PC-3 (cell line): ENCODE data around the gene IQCE. TPM values are rescaled to one million over a fixed set of nuclear protein-coding genes. Genes with fewer than 3 reads are reported as not detected.

Experiments used
- ATAC-seq: fragments of 200-7000 bp; cut with Tn5 transposase; 2 replicates; pipeline ENCODE4 v1.9.1; 2020; ENCODE audit warnings: mild to moderate bottlenecking, moderate library complexity
- BruUV-seq: library from RNA; stranded (reverse); fragments of 400-500 nt; replicated peaks from 2 replicates; lab custom pipeline; 2021; lab: Mats Ljungman, UMichigan
- CTCF ChIA-PET: fragments of 300-600 bp; sonication (Branson Sonifier 250); formaldehyde crosslinking; loops from one replicate; lab custom pipeline; 2022; ENCODE audit warnings: antibody characterized with exemption; lab: Charles Lee
- POLR2A ChIA-PET: fragments of 300-600 bp; sonication (Branson Sonifier 250); formaldehyde crosslinking; loops from one replicate; lab custom pipeline; 2022; ENCODE audit warnings: antibody characterized with exemption; ENCODE audit not compliant: unreplicated experiment; lab: Charles Lee
- DNase-seq: peaks from one replicate; pipeline ENCODE4 v3.0.0-alpha.2; 2015
- H2AFZ ChIP-seq: fragments of 300-600 bp; sonication (generic); 2 replicates; pipeline ENCODE4 v1.6.0; 2016; ENCODE audit warnings: antibody characterized with exemption, low read length
- H3F3A ChIP-seq: fragments of 300-600 bp; sonication (generic); one replicate; pipeline ENCODE4 v1.6.0; 2017; ENCODE audit warnings: antibody characterized with exemption, low read length, control low read depth, mild to moderate bottlenecking; ENCODE audit not compliant: unreplicated experiment
- H3K27ac ChIP-seq: fragments of 300-600 bp; sonication (generic); 2 replicates; pipeline ENCODE4 v1.5.1; 2016; ENCODE audit warnings: mild to moderate bottlenecking, low read length
- H3K27me3 ChIP-seq: fragments of 300-600 bp; sonication (generic); 2 replicates; pipeline ENCODE4 v1.6.1; 2016; ENCODE audit warnings: low read length, mixed read lengths
- H3K36me3 ChIP-seq: fragments of 300-600 bp; sonication (generic); 2 replicates; pipeline ENCODE4 v1.6.1; 2016; ENCODE audit warnings: low read depth, mixed run types, low read length, mixed read lengths
- H3K4me1 ChIP-seq: fragments of 300-600 bp; sonication (generic); 2 replicates; pipeline ENCODE4 v1.5.1; 2016; ENCODE audit warnings: low read length; ENCODE audit not compliant: insufficient read depth
- H3K4me2 ChIP-seq: fragments of 300-600 bp; sonication (generic); 2 replicates; pipeline ENCODE4 v1.6.0; 2016; ENCODE audit warnings: low read length
- H3K4me3 ChIP-seq: fragments of 300-600 bp; sonication (generic); 2 replicates; pipeline ENCODE4 v1.5.1; 2016; ENCODE audit warnings: mild to moderate bottlenecking, low read length, mixed read lengths
- H3K79me2 ChIP-seq: fragments of 300-600 bp; sonication (generic); 2 replicates; pipeline ENCODE4 v1.6.1; 2017; ENCODE audit warnings: low read length, mixed read lengths
- H3K9ac ChIP-seq: fragments of 300-600 bp; sonication (generic); 2 replicates; pipeline ENCODE4 v1.6.0; 2016; ENCODE audit warnings: mild to moderate bottlenecking, low read length
- H3K9me2 ChIP-seq: fragments of 300-600 bp; sonication (generic); replicated peaks from 2 replicates; pipeline ENCODE4 v1.6.1; 2016; ENCODE audit warnings: mixed run types, low read length, mixed read lengths
- H3K9me3 ChIP-seq: fragments of 300-600 bp; sonication (generic); 2 replicates; pipeline ENCODE4 v1.6.1; 2016; ENCODE audit warnings: low read length, mixed read lengths
- H4K20me1 ChIP-seq: fragments of 300-600 bp; sonication (generic); 2 replicates; pipeline ENCODE4 v1.6.1; 2016; ENCODE audit warnings: low read length, mixed read lengths
- EZH2 ChIP-seq: fragments of 300-600 bp; sonication (generic); IDR thresholded peaks from one replicate; pipeline ENCODE4 v1.6.1; 2017; ENCODE audit warnings: antibody characterized with exemption, mild to moderate bottlenecking, low read length; ENCODE audit not compliant: unreplicated experiment
- EZH2phosphoT487 ChIP-seq: fragments of 300-600 bp; sonication (generic); IDR thresholded peaks from 2 replicates; pipeline ENCODE4 v1.6.1; 2018; ENCODE audit warnings: mild to moderate bottlenecking, antibody characterized with exemption, low read length, borderline replicate concordance
- intact Hi-C: fragments of 100-400 bp; cut with micrococcal nuclease; formaldehyde crosslinking; loops from 2 replicates; pipeline ENCODE4 v1.9.0; 2023
- total RNA-seq: library from RNA; depleted of rRNA; stranded (reverse); fragments of >200 nt; gene quantifications from 2 replicates; pipeline ENCODE4 v1.2.3, GENCODE V29; 2014
- TF ChIP-seq, protein P1 (sequence below): fragments of 300-600 bp; sonication (generic); conservative IDR thresholded peaks from 2 replicates; pipeline ENCODE4 v1.5.1; 2017; ENCODE audit warnings: antibody characterized with exemption, low read depth, mild to moderate bottlenecking, low read length

The IQCE gene
- total RNA-seq, 1 experiment from 2014 or later = 9.7 TPM

DNA sequence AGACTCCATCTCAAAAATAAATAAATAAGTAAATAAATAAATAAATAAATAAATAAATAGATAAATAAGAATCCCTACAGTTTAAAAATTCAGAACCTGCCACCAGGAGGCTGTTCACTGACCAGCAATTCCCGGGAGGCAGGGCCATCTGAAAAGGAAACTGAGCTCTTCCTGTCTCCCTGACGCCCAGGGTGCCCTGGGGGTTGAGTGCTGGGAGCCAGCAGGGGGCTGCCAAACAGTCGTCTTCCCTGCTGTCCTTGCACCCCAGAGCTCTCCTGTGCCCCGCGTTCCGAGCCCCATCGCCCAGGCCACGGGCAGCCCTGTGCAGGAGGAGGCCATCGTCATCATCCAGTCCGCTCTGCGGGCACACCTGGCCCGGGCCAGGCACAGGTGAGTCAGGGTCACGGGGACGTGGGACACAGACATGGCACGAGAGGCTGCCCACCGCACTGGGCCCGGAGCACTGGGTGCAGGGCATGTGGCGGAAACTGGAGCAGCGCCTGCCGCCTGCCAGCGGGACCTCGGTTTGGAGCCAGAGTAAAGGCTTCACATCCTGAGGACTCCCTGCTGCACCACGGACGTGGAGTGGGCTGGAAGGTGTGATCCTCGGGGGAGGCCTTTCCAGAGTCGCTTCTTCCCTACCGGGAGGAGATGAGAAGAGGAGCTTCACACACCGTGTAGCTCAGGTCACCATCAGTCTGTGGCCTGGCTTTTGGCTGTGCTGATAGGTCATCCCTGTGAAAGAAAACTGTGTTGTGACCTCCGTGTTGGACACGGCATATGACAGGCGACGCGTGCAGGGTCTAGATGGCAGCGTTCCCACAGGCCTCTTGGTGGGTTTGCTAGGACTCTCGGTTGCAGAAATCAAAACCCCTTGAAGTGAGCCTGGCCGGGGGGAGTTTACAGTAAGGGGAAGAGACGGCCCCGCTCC lies 47.1 kb downstream of the IQCE start:
- POLR2A ChIA-PET = no interaction called here
- H4K20me1 ChIP-seq = no peaks in the 10 kb centered on the region
- no peak for DNase-seq
- CTCF ChIA-PET = interaction anchor here (0.5 kb wide), 1 partner anchor 25 kb away, joined by 4 read pairs; no protein-coding TSS in a partner anchor
- intact Hi-C loops = no loop called here
- no peaks in the 10 kb centered on the region for H3K9me2 ChIP-seq
- H3K4me1 ChIP-seq = peaks cover 12% of the 10 kb centered on the region
- no peak overlapping the region for H3K9ac ChIP-seq
- H3K36me3 ChIP-seq = no peaks in the 10 kb centered on the region
- ATAC-seq = no peak
- H2AFZ ChIP-seq = no peak overlapping the region
- H3F3A ChIP-seq = no peaks in the 10 kb centered on the region
- no peak overlapping the region for H3K4me3 ChIP-seq
- no peaks in the 10 kb centered on the region for H3K9me3 ChIP-seq
- no peak overlapping the region for H3K27ac ChIP-seq
- no TSS peak for BruUV-seq
- TF ChIP-seq EZH2phosphoT487 (no peak), EZH2 (no peak)
- TF ChIP-seq, protein P1, sequence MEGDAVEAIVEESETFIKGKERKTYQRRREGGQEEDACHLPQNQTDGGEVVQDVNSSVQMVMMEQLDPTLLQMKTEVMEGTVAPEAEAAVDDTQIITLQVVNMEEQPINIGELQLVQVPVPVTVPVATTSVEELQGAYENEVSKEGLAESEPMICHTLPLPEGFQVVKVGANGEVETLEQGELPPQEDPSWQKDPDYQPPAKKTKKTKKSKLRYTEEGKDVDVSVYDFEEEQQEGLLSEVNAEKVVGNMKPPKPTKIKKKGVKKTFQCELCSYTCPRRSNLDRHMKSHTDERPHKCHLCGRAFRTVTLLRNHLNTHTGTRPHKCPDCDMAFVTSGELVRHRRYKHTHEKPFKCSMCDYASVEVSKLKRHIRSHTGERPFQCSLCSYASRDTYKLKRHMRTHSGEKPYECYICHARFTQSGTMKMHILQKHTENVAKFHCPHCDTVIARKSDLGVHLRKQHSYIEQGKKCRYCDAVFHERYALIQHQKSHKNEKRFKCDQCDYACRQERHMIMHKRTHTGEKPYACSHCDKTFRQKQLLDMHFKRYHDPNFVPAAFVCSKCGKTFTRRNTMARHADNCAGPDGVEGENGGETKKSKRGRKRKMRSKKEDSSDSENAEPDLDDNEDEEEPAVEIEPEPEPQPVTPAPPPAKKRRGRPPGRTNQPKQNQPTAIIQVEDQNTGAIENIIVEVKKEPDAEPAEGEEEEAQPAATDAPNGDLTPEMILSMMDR = no peak
- no peak overlapping the region for H3K4me2 ChIP-seq
- no peaks in the 10 kb centered on the region for H3K27me3 ChIP-seq
- H3K79me2 ChIP-seq = no peaks in the 10 kb centered on the region

DNA sequence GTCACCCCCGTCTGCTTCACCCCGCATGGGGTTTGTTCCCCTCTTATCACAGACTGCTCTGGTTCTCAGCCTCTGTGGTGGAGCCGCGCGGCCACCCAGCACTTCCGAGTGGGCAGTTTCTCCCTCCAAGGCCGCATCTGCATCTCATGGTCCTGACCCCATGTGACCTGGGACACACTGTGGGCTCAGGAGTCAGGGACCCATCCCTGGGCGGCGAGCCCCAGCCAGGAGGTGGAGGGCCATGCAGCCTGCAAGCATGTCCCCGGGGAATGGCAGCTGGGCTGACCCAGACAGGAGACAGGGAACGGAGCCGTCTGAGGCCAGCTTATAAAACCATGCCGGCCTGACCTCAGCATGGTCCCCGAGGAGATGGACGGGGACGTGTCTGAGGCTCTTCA lies 47.8 kb downstream of the IQCE start:
- DNase-seq (no peak), ATAC-seq (no peak)
- H3F3A ChIP-seq = no peaks in the 10 kb centered on the region
- no TSS peak for BruUV-seq
- no peak overlapping the region for H3K4me2 ChIP-seq
- H3K36me3 ChIP-seq = no peaks in the 10 kb centered on the region
- H3K9me3 ChIP-seq = no peaks in the 10 kb centered on the region
- POLR2A ChIA-PET = no interaction called here
- H3K4me1 ChIP-seq = peaks cover 12% of the 10 kb centered on the region
- H4K20me1 ChIP-seq = no peaks in the 10 kb centered on the region
- no peaks in the 10 kb centered on the region for H3K9me2 ChIP-seq
- H2AFZ ChIP-seq = no peak overlapping the region
- H3K9ac ChIP-seq = no peak overlapping the region
- H3K27ac ChIP-seq = no peak overlapping the region
- no peak for TF ChIP-seq EZH2
- TF ChIP-seq EZH2phosphoT487 = no peak
- TF ChIP-seq, protein P1 = no peak
- CTCF ChIA-PET = interaction anchor here (0.5 kb wide), 1 partner anchor 25 kb away, joined by 4 read pairs; no protein-coding TSS in a partner anchor
- no peak overlapping the region for H3K4me3 ChIP-seq
- H3K79me2 ChIP-seq = no peaks in the 10 kb centered on the region
- intact Hi-C loops = no loop called here
- no peaks in the 10 kb centered on the region for H3K27me3 ChIP-seq
